Hepatic stellate cell (primary cell): ENCODE measurements around the gene KLHDC7B.
"Not testable (repeated sequence)": the region's sequence is repeated elsewhere in the genome, so short reads cannot be mapped to it uniquely, and the experiment has no call there.

Experiments
- DNase-seq: peaks from one replicate; pipeline ENCODE4 v3.0.0; 2011; ENCODE audit warnings: low spot score

Gene KLHDC7B

DNA sequence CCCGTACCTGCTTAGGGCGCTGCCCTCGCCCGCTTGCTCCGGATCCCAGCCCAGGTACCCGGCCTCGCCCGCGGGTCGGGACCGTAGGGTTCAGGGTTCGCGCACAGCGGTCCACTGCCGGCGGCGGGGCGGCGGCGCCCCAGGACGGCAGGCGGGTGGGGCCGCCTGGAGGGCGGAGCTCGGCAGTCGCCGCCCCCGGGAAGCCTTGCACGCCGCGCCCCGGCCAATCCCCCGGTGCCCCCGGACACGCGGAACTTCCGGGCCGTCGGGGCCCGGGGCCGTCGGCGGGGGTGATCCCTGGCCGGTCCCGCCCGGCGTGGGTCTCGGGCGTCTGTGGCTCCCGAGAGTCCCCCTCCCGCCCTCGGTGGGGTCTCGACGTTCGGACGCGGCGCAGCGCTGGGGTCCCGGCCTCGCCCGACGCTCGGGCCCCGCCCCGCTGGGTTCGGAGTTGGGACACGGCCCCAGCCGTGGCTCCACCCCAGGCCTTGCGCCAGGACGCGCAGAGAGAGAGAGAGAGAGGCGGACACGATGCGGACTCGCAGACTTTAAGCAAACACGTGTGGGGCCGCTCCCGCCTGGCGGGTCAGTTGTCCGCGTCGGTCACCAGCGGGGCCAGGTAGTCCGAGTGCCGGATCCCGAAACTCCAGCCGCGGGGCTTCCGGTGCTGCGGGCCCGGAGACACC is 15.7 kb upstream of the KLHDC7B start, which contains the start of gene TYMP:
Gene TYMP, minus strand, starts transcription at position 116 of the 683 bp plus-strand sequence. CDS start 303 bp downstream, outside the sequence.
- peak; percentile 76 for DNase-seq

DNA sequence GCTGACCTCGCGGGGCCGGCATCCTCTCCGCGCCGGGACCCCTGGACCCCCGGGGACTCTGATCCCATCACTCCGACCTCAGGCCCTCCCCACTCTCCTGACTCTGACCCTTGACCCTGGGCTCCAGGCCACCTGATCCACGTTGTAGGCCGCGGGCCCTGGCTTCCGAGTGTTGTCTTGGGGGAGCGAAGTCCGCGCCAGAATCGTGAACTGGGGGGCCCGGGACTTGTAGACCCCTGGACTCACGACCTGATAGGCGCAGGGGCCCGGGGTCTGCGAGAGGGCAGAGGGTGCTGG is 15.2 kb upstream of the KLHDC7B start:
- DNase-seq = no peak

DNA sequence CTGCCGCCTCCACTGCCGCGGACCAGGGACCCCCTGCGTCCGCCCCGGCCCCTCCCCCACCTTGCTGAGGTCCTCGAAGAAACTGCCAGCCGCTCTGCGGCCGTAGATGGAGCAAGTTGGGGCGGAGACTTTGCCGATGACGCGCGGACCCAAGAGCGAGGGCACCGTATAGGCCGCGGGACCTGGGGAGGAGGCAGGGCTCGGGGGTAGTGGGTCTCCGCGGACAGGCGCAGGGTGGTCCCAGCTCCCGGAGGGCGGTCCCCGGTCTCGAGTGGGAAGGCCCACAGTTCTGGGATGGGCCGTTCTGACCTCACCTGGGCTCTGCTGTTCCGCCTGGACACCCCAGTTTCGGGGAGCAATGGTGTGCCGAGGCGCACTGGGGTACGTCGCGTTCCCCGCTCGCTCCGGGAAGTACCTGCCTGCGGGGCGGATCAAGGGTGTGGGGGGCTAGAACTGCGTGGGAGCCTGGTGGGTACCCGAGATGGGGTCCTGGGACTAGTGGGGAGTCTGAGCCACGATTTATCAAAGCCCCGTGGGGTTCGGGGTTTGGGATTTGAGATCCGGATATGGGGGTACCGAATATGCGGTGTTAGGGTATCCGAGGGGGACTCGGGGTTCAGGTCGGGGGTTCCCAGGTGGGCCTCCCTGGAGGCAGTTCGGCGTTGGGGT is 14.7 kb upstream of the KLHDC7B start:
- DNase-seq = peak; percentile 77

DNA sequence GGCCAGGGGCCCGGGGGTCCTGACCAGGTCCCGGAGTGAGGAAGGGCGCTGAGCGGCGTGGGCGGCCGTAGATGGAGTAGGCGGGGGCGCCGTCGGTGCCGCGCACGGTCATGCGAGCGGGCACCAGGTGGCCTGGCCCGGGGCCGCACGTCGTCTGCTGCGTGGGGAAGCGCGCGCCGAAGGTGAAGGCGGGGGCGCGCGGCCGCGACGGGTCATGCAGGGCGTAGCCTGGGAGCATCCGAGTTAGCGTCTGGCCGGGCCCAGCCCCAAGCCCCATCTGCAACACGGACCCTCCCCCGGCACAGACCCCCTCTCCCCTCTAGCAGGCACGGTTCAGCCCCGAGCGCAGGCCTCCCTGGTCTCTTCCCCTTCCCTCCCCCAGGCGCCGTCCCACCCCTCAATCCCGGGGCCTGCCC is 14.1 kb upstream of the KLHDC7B start:
- no peak for DNase-seq

DNA sequence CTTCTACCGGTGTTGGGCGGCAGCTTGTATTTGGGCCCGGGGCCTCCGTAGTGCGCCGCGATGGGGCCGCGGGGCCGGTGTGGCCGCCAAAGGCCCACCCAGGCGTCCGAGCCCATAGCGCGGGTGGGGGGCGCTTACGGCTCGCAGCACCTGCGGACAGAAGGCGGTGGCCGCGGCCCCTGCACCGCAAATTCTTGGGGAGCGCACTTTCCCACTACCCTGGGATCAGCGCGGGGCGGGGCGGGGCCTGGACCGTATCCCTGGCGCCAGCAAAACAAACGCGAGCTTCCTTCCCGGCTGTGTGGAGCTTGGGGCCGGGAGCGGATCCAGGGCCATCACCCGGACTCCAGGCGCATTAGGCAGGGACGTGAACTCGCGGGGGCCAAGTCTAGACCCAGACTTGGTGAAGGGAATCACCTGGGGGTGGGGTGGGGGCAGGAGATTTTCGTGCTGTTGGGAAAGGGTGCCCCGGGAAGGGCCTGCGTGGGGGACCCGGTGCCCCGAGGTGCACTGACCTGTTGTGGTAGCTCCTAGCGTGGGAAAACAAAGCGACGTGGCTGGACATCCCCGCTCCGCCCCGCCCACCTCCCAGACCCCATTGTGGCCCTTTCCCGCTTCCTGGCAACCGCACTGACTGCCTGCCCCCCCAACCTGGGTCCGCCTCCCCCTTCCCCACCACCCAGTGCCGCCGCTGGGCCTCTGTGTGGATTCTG is 13.6 kb upstream of the KLHDC7B start:
- DNase-seq = peak; percentile 88

DNA sequence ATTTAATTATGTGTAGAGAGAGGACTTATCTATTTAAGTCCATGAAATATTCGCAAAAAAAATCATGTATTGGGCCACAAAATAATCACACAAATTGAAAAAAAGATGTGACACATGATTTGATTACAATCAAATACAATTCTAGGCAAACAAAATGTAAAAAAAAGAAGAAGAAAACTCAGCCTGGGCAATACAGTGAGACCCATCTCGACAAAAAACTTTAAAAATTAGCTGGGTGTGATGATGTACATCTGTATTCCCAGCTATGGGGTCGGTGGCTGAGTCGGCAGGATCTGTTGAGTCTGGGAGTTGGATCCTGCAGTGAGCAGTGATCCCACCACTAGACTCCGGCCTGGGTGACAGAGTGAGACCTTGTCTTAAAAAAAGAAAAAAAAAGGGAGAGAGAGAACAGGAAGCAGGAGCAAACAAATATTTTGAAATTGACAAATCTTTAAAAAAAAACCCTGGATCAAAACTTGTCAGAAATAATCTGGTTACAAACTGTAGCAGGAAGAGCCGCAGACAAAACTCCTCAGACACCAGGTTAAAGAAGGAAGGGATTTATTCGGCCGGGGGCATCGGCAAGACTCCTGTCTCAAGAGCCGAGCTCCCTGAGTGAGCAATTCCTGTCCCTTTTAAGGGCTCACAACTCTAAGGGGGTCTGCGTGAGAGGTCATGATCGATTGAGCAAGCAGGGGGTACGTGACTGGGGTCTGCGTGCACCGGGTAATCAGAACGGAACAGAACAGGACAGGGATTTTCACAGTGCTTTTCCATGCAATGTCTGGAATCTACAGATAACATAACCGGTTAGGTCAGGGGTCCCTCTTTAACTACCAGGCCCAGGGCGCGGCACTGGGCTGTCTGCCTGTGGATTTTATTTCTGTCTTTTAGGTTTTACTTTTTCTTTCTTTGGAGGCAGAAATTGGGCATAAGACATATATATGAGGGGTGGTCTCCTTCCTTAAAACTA is 12.6 kb upstream of the KLHDC7B start:
- no peak for DNase-seq

DNA sequence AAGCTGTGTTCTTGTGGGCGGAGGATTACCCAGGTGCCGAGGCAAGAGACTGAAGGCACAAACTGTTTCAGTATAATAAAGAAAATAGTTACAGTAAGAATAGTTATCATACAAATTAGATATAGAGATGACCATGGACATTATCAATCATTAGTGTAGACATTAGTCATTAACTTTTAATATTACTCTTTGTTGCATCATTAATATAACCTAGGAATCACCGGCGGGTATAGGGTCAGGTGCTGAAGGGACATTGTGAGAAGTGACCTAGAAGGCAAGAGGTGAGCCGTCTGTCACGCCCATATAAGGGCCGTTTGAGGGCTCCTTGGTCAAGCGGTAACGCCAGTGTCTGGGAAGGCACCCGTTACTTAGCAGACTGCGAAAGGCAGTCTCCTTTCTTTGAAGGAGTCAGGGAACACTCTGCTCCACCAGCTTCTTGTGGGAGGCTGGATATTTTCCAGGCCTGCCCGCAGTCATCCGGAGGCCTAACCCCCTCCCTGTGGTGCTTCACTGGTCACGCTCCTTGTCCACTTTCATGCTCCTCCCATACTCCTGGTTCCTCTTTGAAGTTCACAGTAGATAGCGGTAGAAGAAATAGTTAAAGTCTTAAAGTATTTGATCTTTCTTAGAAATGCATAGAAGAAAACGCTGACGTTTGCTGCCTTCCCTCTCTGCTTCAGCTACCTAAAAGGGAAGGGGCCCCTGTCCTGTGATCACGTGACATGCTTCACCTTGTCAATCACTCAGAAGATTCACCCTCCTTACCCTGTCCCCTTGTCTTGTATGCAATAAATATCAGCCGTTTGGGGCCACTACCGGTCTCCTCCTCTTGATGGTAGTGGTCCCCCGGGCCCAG is 11.6 kb upstream of the KLHDC7B start:
- not testable (repeated sequence) for DNase-seq

DNA sequence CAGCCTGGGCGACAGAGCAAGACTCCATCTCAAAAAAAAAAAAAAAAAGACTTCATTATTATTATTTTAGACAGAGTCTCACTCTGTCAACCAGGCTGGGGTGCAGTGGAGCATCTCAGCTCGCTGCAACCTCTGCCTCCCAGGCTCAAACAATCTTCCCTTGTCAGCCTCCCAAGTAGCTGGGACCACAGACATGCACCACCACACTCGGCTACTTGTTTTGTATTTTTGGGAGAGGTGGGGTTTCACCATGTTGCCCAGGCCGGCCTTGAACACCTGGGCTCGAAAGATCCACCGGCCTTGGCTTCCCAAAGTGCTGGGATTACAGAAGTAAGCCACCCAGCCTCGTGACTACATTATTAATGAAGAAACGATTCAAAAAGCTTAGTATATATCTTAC is 10.6 kb upstream of the KLHDC7B start:
- no peak for DNase-seq

DNA sequence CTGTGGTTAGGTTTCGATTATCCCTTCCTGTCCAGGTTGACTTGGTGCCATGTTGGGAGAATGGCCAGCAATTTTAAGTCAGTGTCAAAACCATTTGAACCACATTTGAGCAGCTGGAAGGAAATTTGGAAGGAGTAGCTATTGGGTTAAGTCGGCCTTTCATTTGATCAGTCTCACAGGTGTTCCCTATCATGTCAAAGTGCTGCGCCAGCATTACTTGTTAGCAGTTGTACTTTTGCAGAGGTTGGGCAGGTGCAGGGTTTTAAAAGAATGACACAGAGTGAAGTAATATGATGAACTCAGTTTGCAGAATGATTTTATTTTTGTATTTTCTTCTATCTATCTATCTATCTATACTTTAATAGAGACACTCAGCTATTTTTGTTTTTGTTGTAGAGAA is 9.5 kb upstream of the KLHDC7B start:
- no peak for DNase-seq

DNA sequence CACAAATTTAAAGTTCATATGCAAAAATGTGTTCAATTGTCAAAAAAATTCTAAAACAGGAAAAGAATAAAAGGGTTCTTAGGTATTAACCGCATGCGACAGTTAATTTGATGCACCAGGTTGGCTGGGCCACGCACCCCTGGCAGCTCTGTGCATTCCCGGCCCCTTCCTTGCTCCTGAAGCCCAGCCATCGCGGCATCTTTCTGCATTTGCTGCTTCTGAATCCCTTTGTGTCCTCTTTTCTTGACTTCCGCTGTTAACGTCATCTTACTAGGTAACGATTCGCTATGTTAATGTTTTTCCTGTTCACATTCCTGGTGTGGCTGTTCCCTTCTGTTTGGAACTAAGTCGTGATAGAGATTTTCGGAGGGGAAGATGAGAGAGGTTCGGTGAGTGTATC is 7.9 kb upstream of the KLHDC7B start:
- DNase-seq = no peak

DNA sequence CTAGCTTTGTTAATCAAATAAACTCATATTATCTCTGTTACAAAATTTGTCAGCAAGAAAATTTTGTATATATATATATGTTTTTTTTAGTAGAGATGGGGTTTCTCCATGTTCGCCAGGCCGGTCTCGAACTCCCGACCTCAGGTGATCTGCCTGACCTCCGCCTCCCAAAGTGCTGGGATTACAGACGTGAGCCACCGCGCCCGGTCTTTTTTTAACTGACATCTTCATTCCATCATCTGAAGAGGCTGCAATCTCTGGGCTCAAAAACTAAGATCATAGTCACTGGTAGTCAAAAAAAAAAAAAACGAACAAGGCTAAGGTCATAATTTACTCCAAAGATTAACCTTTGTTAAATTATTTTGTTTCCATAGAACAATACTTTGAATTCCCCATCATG is 5.3 kb upstream of the KLHDC7B start:
- no peak for DNase-seq

DNA sequence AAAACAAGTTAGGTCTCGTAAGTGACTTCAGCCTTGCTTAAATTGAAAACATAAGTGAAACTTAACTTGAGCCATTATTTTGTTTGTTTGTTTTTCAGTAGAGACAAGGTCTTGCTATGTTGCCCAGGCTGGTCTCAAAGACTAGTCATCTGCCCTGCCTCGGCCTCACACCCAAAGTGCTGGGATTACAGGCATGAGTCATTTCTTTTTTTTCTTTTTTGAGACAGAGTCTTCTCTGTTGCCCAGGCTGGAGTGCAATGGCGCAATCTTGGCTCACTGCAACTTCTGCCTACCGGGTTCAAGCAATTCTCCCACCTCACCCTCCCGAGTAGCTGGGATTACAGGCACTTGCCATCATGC is 4.1 kb upstream of the KLHDC7B start:
- DNase-seq = not testable (repeated sequence)

DNA sequence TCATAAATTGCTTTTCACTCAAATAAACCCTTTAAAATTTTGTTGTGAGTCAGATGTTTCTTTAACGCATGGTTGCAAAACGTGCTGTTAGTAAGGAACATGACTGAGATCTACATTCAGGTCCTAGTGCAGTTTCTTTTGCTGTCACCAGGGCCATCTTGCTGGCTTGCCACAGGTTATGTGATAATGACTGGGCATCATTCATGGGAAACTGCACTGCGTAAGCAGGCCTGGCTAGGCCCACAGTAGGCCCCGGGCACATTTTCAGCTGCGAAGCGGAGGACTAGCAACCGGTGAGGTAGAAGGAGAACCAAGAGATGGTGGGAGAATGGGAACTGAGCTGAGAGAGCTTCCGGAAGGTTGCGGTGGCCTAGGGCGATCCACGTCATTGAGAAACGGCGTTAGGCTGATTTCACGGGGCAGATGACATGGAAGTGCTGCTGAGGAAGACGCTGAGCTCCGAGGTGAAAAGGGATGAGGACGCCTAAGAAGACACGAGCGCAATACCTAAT is 3.2 kb upstream of the KLHDC7B start:
- no peak for DNase-seq

DNA sequence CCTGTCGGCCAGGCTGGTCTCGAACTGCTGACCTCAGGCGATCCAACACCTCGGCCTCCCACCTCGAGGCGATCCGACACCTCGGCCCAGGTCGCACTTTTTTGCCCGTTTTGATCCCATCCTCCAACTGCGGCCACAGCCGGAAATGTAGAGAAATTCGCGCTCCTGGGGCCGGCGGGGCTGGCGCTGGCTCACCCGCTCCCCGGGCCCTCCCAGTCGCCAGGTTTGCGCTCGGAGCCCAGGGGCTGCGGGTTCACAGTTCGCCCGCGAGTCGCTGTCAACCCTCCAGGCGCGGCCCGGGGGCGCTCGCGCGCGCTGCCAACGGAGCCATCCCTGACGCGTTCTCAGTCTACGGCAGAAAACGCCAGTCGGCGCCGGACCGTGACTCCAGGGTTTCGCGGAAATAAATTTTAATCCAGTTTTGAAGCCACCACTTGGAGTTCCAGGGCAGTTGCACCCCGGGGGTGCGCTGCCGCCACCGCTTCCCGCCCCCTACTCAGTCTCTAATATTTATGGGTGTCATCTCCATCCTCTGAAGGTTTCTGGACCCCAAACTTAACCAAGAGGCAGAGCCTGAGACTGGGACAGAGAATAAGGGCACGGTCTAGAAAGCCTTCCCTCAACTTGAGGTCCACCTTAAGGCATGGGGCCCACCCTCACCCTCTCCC is 1.5 kb upstream of the KLHDC7B start:
- peak; percentile 88 for DNase-seq

DNA sequence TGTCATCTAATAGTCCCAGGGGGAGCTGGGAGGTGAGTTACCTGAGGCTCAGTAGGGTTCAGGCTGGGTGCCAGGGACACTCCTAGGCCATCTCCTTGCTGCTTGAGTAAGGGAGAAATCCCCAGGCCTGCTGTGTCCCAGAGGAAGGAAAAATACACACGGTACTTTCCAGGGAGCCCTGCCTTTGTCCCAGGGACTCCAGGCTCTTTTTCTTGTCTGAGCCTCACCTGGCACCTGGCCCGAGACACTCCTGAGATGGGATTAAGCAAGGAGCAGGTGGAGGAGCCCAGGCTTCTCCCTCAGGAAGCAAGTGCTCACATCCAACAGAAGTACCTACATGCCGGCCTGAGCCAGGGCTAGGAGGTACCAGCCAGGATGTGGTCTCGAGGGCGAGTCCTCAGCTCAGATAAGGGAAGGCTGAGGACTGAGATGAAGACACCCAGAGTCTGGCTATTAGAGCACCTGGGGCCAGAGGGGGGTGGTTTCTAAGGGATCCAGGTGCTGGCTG is 899 bp upstream of the KLHDC7B start:
- no peak for DNase-seq

DNA sequence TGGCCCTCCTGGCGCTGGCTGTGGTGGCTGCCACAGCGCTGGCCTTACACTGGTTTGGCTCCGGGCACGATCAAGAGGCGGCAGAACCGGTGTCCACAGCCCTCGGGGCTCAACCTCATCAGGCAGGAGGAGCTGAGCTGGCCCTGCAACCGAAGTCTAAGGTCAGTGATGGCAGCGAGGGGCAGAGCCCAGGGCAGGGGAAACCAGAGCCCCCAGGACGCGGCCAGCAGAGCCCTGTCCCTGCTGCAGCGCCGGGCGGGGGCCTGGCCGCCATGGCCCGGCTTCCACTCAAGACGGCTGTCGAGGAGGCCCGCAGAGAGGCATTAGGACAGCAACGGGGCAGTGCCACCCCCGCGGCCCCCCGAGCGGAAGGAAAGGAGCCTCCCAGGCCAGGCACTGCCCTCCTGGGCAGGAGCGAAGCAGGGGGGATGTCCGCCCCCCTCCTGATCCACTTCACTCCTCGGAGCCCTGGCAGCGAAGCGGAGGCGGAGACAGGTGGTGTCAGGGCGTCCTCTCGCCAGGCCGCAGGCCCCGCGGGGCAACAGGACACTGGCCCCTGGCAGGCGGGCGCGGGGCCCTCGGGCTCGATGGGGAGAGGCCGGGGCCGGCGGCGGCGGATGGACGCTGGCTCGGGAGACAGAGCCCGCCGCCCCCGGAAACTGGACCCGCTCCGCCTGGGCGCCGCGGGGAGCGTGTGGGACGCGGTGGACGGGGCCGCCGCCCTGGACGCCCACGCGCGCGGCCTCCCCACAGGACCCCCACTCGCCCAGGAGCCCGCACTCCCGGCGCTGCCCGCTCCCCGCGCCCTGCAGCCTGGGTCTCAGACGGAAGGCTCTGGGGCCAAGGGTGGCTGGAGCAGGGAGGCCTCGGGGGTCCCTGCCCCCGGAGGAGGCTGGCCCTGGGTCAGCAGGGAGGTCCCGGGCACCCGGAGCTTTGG is 895 bp downstream of the KLHDC7B start:
- no peak for DNase-seq

DNA sequence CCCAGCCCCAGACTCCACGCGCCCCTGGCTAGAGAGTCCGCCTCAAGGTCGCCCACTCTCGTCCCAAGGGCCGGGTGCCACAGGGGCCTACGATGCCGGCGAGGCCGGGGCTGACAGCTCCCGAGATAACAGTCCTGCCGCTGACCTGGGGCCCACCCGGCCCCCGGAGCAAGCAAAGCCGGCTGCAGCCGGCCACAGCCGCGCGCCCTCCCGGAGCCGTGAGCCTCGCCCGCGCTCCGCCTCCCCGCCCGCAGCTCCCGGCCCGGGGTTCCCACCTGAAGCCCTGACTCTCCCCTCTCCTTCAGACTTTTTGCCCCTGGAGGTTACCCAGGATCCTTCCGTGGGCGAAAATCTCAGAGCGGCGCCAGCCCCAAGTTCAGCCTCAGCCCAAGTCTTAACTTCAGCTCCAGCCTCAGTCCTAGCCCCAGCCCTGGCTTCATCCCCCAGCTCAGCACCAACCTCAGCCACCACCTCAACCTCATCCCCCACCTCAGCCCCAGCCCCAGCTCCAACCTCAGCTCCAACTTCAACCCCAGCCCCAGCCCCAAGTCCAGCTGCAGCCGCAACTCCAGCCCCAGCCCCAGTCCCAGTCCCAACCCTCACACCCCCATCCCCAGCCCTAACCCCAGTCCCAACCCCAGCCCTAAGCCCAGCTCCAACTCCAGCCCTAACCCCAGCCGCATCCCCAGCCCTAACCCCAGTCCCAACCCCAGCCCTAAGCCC is 1.7 kb downstream of the KLHDC7B start:
- no peak for DNase-seq
